AG08396 (cell line): ENCODE measurements around the gene ZNF473.
"Not testable (repeated sequence)": the region's sequence is repeated elsewhere in the genome, so short reads cannot be mapped to it uniquely, and the experiment has no call there.

Experiments
- DNase-seq: peaks from one replicate; pipeline ENCODE4 v3.0.0; 2012; ENCODE audit warnings: low spot score, mixed read lengths

ZNF473 gene

GRCh38 chr19:50050406-50051227 is 24.8 kb downstream of the ZNF473 start:
- DNase-seq: peak; percentile 88

- DNase-seq: not testable (repeated sequence)
Observed at GRCh38 chr19:50051228-50051895, 25.6 kb downstream of the ZNF473 start.

GRCh38 chr19:50051964-50052363 is 26.2 kb downstream of the ZNF473 start:
- DNase-seq: no peak

- no peak for DNase-seq
Observed at GRCh38 chr19:50053119-50053518, 27.3 kb downstream of the ZNF473 start.

GRCh38 chr19:50058425-50058824 is 32.6 kb downstream of the ZNF473 start:
- no peak for DNase-seq

- no peak for DNase-seq
Observed at GRCh38 chr19:50059045-50059444, 33.2 kb downstream of the ZNF473 start.

GRCh38 chr19:50060107-50060506 is 34.3 kb downstream of the ZNF473 start:
- no peak for DNase-seq

- DNase-seq: no peak
Observed at GRCh38 chr19:50061650-50062049, 35.8 kb downstream of the ZNF473 start.

GRCh38 chr19:50065938-50066337 is 40.1 kb downstream of the ZNF473 start:
- DNase-seq: no peak

GRCh38 chr19:50067575-50067974 is 41.8 kb downstream of the ZNF473 start:
- DNase-seq: no peak

- DNase-seq: not testable (repeated sequence)
Observed at GRCh38 chr19:50068382-50068781, 42.6 kb downstream of the ZNF473 start.

GRCh38 chr19:50075076-50075475 is 49.3 kb downstream of the ZNF473 start:
- not testable (repeated sequence) for DNase-seq

- not testable (repeated sequence) for DNase-seq
Observed at GRCh38 chr19:50075644-50076372, 50.0 kb downstream of the ZNF473 start.

- DNase-seq: not testable (repeated sequence)
Observed at GRCh38 chr19:50076581-50077355, 51.0 kb downstream of the ZNF473 start.

- not testable (repeated sequence) for DNase-seq
Observed at GRCh38 chr19:50079014-50079413, 53.2 kb downstream of the ZNF473 start.

GRCh38 chr19:50084440-50084839 is 58.6 kb downstream of the ZNF473 start:
- not testable (repeated sequence) for DNase-seq

- not testable (repeated sequence) for DNase-seq
Observed at GRCh38 chr19:50087153-50087552, 61.3 kb downstream of the ZNF473 start.

- DNase-seq: not testable (repeated sequence)
Observed at GRCh38 chr19:50090706-50091105, 64.9 kb downstream of the ZNF473 start.

GRCh38 chr19:50091786-50092185 is 66.0 kb downstream of the ZNF473 start:
- DNase-seq: not testable (repeated sequence)

- not testable (repeated sequence) for DNase-seq
Observed at GRCh38 chr19:50092597-50092996, 66.8 kb downstream of the ZNF473 start.

GRCh38 chr19:50097884-50098283 is 72.1 kb downstream of the ZNF473 start:
- not testable (repeated sequence) for DNase-seq

GRCh38 chr19:50098892-50099291 is 73.1 kb downstream of the ZNF473 start:
- DNase-seq: not testable (repeated sequence)
